HCT116 (cell line): ENCODE data around the gene AKT3.

Experiments used
- EZH2 ChIP-seq: fragments of 200-600 bp; sonication (generic); IDR thresholded peaks from 2 replicates; pipeline ENCODE4 v1.6.1; 2017; ENCODE audit warnings: antibody characterized with exemption, mixed run types
- POLR2A ChIP-seq: IDR thresholded peaks from 2 replicates; pipeline ENCODE4 v1.7.0; 2011; ENCODE audit warnings: borderline replicate concordance; ENCODE audit not compliant: insufficient read depth, insufficient read length; ENCODE audit errors: extremely low read depth
- SP1 ChIP-seq: IDR thresholded peaks from 2 replicates; pipeline ENCODE4 v1.6.1; 2012; ENCODE audit warnings: low read depth
- YY1 ChIP-seq: IDR thresholded peaks from 2 replicates; pipeline ENCODE4 v1.6.1; 2011; ENCODE audit warnings: low read length, low read depth, moderate library complexity, mild to moderate bottlenecking; ENCODE audit not compliant: insufficient replicate concordance; ENCODE audit errors: extremely low read depth

DNA sequence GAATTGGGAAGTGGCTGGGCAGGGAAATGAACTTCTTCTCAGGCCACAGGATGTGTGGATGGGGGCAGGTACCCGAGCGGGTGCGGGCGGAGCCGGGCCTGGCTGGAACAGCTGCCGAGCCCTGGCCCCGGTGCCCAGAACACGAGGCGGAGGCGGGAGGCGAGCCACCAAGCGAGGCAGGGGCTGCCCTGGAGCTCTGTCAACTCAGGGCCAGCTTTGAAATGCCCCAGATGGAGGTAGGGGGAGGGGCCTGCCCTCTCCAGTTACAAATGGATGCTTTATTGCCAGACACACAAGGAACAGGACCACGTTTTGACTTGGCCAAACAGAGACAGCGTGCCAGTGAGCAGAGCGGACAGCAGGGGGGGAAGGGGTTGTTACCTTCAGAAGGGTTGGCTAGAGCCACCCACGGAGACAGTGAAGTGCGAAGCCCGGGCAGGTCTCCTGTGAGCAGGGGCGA, 353.8 kb downstream of the AKT3 start:
- no peak for TF ChIP-seq SP1
- TF ChIP-seq POLR2A, result no peak
- TF ChIP-seq EZH2, result no peak
- TF ChIP-seq YY1, result no peak
